Measurements from ENCODE around the gene NUDT14. TPM values are rescaled to one million over a fixed set of nuclear protein-coding genes. Genes with fewer than 3 reads are reported as not detected.

The NUDT14 gene
- total and polyA plus RNA-seq, 2 of the 8 experiments (the other 6 are each of a cell fraction or from before 2014, with no cell fraction given) = 25.5 to 33.3 TPM

- H3K4me2 ChIP-seq (ENCODE audit: insufficient read depth in 1 of 2, low read depth in 2 of 2, low read length in 2 of 2) = no peak overlapping the region
- peaks cover 0 to 2% of the 10 kb centered on the region in 2 experiments for H4K20me1 ChIP-seq (replicated peaks in 1 of 2; ENCODE audit: control insufficient read depth in 1 of 2, insufficient read depth in 2 of 2, low read length in 2 of 2)
- H3K23ac ChIP-seq (ENCODE audit: insufficient read length) = no peak overlapping the region
- no peaks in the 10 kb centered on the region for H3K23me2 ChIP-seq (ENCODE audit: low read depth, low read length)
- H4K8ac ChIP-seq (ENCODE audit: extremely low read depth, insufficient read depth, low read length) = no peak overlapping the region
- DNase-seq (ENCODE audit: low read depth in 1 of 2, low spot score in 2 of 2) (peak in 1 of 2 experiments; percentile 46), FAIRE-seq (no peak)
- no peak overlapping the region for H2AK5ac ChIP-seq (ENCODE audit: low read depth, low read length)
- H2BK120ac ChIP-seq (replicated peaks; ENCODE audit: low read depth, low read length) = no peak overlapping the region
- no peak overlapping the region for H3K14ac ChIP-seq (ENCODE audit: insufficient read length)
- POLR2A ChIA-PET (ENCODE audit: partially characterized antibody) = no interaction called here
- no peaks in the 10 kb centered on the region for H3K79me2 ChIP-seq (ENCODE audit: control insufficient read depth in 1 of 2, insufficient read depth in 2 of 2, low read length in 2 of 2)
- no peak overlapping the region for H3K18ac ChIP-seq (ENCODE audit: extremely low read depth, low read length)
- no peak overlapping the region for H3K9ac ChIP-seq (replicated peaks in 1 of 4; ENCODE audit: extremely low read depth in 1 of 4, low read depth in 3 of 4, low read length in 3 of 4)
- no peaks in the 10 kb centered on the region for H3K79me1 ChIP-seq (ENCODE audit: low read depth, low read length)
- no peak overlapping the region for H4K5ac ChIP-seq (ENCODE audit: insufficient read length, low read depth, low read length)
- no peaks in the 10 kb centered on the region for H3K9me3 ChIP-seq (ENCODE audit: insufficient read depth in 2 of 2, low read depth in 1 of 2, low read length in 1 of 2)
- H3K4ac ChIP-seq (replicated peaks; ENCODE audit: insufficient read length, low read depth, low read length) = no peak overlapping the region
- no peak overlapping the region for H3K27ac ChIP-seq (ENCODE audit: low read depth, low read length)
- no peaks in the 10 kb centered on the region for H3K36me3 ChIP-seq (ENCODE audit: control insufficient read depth in 2 of 4, insufficient read depth in 4 of 4, low read length in 3 of 4)
- H2AFZ ChIP-seq (ENCODE audit: low read length) = no peak overlapping the region
- no peak overlapping the region for H3K56ac ChIP-seq (replicated peaks; ENCODE audit: insufficient read length, low read depth, low read length)
- 88% methylated on average over 14 of the region's 18 CpGs; no CpG with 5 or more reads in 1 of the 2 experiments for WGBS, 2 experiments (ENCODE audit: extremely low coverage in 1 of 2, insufficient coverage in 1 of 2, insufficient read length in 1 of 2, insufficient replicate concordance in 2 of 2, low coverage in 1 of 2, low lambda C conversion rate in 2 of 2, missing lambda C conversion rate in 1 of 2)
- TF ChIP-seq HDAC6 (IDR thresholded peaks at IDR 0.05; ENCODE audit: low read depth, low read length) (no peak), RAD21 (IDR thresholded peaks at IDR 0.05 in 1 of 2, conservative IDR thresholded peaks at IDR 0.05 in 1 of 2; ENCODE audit: low read depth in 2 of 2, low read length in 2 of 2) (no peak), EGR1 (IDR thresholded peaks at IDR 0.05; ENCODE audit: borderline replicate concordance, low read depth, low read length) (no peak), KDM1A (IDR thresholded peaks at IDR 0.05; ENCODE audit: borderline replicate concordance, low read length) (no peak), KDM4A (IDR thresholded peaks at IDR 0.05; ENCODE audit: low read depth, low read length, severe bottlenecking) (no peak), SIX5 (IDR thresholded peaks at IDR 0.05; ENCODE audit: low read depth, low read length) (no peak), POU5F1 (IDR thresholded peaks at IDR 0.05; ENCODE audit: low read depth, low read length) (no peak), SAP30 (IDR thresholded peaks at IDR 0.05; ENCODE audit: insufficient read depth, insufficient replicate concordance, low read length) (no peak), MAFK (IDR thresholded peaks at IDR 0.05; ENCODE audit: low read depth, low read length) (no peak), CBX8 (IDR thresholded peaks at IDR 0.05; ENCODE audit: borderline replicate concordance, low read depth, low read length) (no peak), HDAC2 (IDR thresholded peaks at IDR 0.05; ENCODE audit: borderline replicate concordance in 1 of 2, low read depth in 2 of 2, low read length in 2 of 2) (no peak), BRCA1 (IDR thresholded peaks at IDR 0.05; ENCODE audit: low read depth, low read length) (no peak)
- CTCF ChIA-PET (ENCODE audit: partially characterized antibody) = no interaction called here
- H3K4me1 ChIP-seq (replicated peaks in 1 of 4; ENCODE audit: control insufficient read depth in 3 of 4, insufficient read depth in 4 of 4, low read length in 3 of 4) = peaks cover 0 to 2% (median 0%) of the 10 kb centered on the region in 4 experiments; a peak in 1 of 7 replicates
- no peak overlapping the region for H4K91ac ChIP-seq (replicated peaks; ENCODE audit: insufficient read length, low read length)
- H2BK5ac ChIP-seq (ENCODE audit: low read depth, low read length) = no peak overlapping the region; the same call in 1 of the 2 replicates
- H2BK12ac ChIP-seq (ENCODE audit: low read depth, low read length) = 0 out of 2 replicates have a peak overlapping the region, but pooled peaks have one; percentile 39
- H3K4me3 ChIP-seq (ENCODE audit: extremely low read depth in 1 of 4, insufficient read depth in 2 of 4, low read depth in 3 of 4, low read length in 4 of 4) = no peak overlapping the region
- H2BK20ac ChIP-seq (ENCODE audit: low read length) = no peak overlapping the region
- no peaks in the 10 kb centered on the region for H3K27me3 ChIP-seq (replicated peaks in 1 of 4; ENCODE audit: control insufficient read depth in 3 of 4, extremely low read depth in 1 of 4, insufficient read depth in 3 of 4, low read length in 3 of 4)
- no peak overlapping the region for H2BK15ac ChIP-seq (ENCODE audit: low read length)
Observed at GRCh38 chr14:105149146-105149781, 31.8 kb downstream of the NUDT14 start.
